Measurements from ENCODE around the gene DARS2.
"Not testable (repeated sequence)": the region's sequence is repeated elsewhere in the genome, so short reads cannot be mapped to it uniquely, and the experiment has no call there.

Gene DARS2

DNA sequence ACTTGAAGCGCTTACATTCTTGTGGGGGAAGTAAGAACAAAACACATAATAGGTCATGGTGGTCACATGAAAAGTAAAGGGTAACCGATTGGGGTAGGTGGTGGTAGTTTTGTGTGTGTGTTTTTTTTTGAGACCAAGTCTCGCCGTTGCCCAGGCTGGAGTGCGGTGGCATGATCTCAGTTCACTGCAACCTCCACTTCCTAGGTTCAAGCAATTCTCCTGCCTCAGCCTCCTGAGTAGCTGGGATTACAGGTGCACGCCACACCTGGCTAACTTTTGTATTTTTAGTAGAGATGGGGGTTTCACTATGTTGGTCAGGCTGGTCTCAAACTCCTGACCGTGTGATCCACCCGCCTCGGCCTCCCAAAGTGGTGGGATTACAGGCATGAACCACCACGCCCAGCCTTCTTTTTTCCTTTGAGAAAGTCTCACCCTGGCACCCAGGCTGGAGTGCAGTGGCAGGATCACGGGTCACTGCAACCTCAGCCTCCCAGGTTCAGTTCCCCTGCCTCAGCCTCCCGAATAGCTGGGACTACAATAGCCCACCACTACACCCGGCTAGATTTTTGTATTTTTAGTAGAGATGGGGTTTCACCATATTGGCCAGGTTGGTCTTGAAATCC, 37.8 kb downstream of the DARS2 start:
- DNase-seq (ENCODE audit: low spot score) = not testable (repeated sequence)

DNA sequence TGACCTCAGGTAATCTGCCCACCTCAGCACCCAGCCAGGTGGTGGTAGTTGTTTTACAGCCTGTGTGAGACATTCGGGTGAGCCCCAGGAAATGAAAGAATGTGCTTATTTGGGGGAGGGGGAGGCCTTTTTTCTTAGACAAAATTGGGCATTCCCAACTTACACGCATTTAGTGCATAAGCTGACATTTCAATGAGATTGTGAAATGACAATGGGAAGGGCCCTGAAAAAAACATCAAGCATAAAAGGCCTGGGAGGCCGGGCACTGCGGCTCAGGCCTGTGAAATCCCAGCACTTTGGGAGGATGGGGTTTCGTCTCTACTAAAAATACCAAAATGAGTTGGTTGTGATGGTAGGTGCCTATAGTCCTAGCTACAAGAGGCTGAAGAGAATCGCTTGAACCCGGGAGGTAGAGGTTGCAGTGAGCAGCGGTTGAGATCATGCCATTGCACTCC, 38.3 kb downstream of the DARS2 start:
- DNase-seq (ENCODE audit: low spot score) = peak; percentile 37

DNA sequence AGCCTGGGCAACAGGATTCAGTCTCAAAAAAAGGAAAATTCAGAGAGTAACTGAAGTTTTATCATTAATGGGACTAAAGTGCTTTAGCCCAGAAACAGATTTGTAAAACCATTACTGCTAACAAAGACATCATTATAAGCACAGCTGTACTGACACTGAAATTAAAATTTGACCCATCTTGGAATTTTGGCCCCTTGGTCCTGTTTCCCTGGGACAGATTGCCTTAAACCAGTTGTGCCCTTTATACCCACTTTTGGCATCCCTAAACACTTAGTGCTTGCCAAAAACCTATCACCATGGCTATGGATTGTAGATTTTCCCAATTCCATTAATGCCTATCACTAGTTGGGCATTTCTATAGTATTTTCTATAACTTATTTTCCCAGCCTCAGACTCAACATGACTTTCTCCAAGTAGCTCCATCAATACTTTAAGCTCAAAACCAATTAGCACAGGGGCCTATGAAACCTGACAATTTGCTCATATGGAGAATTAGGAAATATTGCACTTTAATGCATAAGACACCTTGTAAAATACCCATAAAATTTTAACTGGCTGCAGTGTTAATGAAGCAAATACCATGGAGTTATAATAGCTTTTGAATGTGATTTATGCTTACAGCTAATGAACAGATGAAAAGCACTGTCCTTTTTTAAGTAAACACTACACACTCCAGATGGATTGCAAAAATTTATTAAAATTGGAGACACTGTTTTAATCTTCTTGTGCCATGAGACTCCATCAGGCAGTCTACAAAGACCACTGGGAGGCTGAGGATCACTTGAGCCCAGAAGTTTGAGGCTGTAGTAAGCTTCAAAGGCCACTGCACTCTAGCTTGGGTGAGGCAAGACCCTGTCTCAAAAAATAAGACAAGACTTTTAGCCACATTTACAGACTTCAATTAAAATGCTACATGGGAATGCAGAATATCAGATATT, 39.0 kb downstream of the DARS2 start:
- DNase-seq (ENCODE audit: low spot score) = peak; percentile 41

DNA sequence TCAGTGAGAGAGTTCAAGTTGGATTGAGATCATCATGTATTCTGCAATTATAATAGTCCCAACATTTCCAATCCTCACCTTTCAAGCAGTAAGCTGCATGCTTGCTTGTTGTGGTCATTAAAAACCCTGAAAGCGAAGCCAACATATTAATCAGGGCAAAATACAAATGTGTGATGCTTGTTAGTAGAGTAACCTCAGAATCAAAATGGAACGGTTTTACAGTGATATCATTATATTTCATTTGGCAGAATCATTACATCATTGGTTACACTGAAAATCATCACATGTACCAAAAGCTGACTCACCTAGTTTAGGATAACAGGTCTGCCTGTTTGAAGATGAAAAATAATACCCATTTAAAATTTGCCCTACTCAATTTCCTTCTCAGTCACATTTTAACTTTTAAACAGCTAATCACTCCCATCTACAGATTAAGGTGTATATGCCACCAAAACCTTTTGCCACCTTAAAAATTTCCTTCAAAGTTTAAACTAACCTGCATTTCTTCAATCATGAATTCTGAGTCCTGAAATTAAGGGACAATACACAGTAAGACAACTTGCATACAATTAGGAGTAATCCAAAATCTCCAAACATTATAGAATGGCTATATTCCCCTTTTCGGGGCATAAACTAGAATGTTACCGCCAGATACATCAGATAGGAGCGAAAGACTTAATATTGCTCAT, 39.9 kb downstream of the DARS2 start:
- DNase-seq (ENCODE audit: low spot score) = peak; percentile 14

DNA sequence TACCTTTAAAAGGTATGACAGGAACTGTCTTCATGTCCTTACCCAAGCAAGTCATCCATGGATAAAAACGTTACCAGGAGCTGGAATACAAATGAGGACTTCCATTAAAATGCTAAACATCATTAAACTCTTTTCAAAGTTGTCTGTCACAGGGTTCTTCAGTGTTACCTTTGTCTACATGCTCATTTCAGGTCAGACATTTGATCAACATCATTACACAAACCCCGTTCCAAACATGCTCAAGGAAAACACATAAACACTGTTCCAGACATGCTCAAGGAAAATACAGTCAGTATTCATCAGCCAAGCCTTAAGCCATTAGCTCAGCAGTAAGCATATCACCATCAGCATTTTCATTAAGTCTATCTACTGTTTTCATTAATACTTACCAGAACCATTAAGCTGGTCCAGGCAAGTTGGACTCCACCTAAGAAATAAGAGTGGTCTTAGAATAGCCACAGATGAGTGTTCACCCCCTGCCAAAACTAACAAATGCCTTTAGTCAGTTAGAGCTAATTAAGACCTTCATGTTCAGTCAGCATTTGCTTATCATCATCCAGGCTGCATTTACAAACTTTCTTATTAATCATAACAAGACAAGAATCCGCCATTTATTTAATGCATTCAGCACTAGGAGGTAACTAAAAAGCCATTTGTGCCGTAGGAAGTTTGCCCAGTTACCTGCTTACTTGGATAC, 41.1 kb downstream of the DARS2 start:
- DNase-seq (ENCODE audit: low spot score) = no peak

DNA sequence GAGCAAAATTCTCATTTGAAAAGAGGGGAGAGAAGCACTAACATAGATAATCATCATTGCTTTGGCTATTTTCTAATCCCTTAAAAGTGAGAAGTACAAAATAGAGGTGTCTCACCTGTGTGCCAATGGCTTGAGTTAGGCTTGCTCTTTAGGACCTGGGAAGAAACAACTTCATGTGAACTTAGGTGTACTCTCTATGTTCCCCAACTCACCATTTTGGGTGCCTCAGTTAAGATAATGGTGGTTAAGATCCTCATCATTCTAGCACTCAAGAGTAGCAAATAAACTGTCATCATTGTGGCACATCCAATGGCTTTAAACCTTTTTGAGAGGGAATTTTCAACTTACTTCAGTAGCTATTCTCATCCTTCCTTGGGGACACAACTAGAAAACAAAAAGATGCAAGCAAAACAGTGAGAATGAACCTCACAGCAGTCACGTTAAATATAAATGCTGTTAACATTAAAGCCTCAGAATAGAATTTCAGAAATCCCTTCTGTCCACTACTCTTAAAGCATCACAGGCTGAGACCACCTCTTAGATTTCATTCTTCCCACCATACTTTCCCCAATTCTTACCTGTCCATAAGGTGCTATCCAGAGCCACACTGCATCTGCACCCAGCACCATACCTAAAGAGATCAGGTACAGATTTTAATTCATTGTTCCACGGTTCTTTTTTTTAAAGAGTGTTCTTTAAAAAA, 42.1 kb downstream of the DARS2 start:
- DNase-seq (ENCODE audit: low spot score) = no peak

DNA sequence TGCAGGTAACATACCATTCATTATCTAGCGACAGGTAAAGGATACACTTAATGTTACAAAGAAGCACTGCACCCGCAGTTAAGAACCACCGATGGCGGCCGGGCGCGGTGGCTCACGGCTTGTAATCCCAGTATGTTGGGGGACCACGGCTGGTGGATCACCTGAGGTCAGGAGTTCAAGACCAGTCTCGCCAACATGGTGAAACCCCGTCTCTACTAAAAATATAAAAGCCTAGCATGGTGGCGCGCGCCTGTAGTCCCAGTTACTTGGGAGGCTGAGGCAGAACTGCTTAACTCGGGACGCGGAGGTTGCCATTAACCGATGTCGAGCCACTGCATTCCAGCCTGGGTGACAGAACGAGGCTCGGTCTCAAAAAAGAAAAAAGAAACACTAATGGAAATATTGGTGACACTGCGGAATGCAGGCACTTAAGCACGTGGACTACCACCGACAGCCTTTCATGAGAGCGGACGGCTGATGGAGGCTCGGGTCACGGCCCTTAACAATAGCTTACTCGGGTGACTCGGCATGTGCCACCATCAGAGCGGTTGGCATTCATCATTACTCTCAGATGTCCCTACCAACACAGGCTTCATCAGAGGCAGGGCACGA, 42.8 kb downstream of the DARS2 start:
- DNase-seq (ENCODE audit: low spot score) = no peak

DNA sequence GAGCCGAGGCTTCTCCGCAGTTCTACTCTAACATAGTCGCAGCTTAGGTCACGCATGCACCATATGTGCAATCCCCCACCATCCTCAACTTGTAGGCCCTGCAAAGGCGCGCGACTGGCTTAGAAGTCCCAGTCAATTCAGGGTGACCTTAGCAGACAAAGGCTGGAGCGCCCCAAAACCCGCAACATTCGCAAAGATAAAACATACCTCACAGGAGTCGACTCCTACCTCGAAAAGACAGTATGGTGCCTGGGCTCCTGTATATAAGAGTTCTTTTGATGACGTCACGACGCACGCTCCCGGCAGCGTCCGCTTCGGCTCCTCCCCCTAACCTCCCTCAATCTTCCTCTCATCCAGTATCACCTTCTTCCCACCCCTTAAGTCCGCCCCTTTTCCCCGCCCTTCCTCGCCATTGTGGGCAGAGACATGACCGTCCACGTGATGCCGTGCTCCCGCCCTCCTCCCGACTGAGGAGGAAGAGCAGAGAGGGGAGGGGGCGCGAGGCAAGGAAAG, 43.3 kb downstream of the DARS2 start, which contains the start of gene GAS5:
Gene GAS5, minus strand, starts transcription at position 237 of the 513 bp plus-strand sequence.
- DNase-seq (ENCODE audit: low spot score) = peak; percentile 98

DNA sequence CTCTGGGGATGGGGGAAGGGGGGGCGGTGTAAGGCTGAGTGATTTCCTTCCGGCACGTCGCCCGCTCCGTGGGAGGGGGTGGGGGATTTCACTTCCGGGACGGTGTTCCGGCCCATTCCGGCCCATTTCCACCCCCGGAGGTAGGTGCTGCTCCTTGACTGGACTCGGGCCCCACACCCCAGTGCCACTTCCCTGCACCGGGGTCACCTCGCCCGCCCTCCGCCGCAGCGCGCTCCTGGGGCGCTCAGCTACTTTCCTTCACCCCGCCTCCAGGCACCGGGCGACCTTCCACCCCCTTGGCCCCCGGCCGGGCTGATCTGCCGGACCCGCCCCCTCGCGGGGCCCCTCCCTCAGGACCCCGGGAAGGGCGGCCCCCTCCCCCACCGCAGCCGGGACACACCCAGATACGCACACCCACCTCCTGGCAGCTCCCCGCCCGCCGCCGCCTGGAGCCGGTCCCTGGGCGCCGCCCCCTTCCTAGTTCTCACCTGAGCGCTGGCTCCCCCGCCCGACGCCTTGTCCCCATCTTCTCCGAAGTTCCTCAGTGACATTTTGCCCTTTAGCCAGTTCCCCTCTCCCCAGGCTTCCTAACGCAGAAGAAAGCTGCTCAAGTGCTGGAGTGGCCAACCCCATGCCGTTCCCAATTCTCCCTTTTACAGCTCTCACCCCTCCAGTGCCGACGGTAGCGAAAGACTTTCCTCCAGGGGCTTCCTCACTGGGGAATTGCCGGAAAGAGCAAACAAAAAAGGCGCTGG, 44.0 kb downstream of the DARS2 start, which contains the start of gene ZBTB37:
Gene ZBTB37, plus strand, starts transcription at position 115 of the 755 bp plus-strand sequence. CDS start 1,846 bp downstream, outside the sequence.
- DNase-seq (ENCODE audit: low spot score) = peak; percentile 93

DNA sequence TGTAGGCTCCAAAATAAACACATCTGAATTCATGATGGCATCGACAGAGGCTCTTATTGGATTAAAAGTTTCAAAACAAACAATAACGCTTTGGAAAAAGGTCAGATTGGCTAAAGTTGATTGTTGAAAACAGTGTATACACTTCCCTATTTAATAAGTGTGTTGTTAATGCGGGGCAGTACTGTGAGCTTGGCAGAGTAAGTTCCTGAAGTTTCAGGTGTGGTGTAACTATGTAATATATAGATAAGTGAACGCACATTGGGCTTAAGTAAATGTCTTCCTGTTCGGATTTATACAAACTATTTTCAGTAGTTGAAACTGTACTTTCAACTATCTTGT, 44.5 kb downstream of the DARS2 start:
- DNase-seq (ENCODE audit: low spot score) = no peak

DNA sequence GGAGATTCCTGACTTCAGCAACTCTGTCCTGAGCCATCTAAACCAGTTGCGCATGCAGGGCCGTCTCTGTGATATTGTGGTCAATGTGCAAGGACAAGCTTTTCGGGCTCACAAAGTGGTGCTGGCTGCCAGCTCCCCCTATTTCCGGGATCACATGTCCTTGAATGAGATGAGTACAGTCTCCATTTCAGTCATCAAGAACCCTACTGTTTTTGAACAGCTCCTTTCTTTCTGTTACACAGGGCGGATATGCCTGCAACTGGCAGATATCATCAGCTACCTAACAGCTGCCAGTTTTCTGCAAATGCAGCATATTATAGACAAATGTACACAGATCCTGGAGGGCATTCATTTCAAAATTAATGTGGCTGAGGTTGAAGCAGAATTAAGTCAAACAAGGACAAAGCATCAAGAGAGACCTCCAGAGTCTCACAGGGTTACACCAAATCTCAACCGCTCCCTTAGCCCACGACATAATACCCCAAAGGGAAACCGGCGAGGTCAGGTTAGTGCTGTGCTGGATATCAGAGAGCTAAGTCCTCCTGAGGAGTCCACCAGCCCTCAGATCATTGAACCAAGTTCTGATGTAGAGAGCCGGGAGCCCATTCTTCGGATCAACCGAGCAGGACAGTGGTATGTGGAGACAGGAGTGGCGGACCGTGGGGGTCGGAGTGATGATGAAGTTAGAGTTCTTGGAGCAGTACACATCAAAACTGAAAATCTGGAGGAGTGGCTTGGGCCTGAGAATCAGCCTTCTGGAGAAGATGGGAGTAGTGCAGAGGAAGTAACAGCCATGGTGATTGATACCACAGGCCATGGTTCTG, 46.0 kb downstream of the DARS2 start:
- DNase-seq (ENCODE audit: low spot score) = no peak

DNA sequence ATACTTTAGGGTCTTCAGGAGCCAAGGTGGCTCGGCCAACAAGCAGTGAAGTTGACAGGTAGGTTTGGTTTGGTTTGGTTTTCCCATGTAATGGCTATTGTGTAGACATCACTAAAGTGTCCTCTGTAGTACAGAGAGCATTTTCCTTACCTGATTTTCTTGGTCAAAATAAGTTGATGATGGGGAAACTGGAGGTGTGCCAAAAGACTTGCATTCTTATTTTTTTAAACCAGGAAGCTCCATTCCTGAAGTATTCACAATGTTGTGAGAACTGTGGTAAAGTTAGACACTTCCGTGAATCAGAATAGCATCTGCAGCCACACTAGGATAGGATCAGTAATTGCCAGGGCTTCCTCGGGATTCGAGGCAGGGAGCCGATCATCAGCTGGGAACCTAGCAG, 46.6 kb downstream of the DARS2 start:
- no peak for DNase-seq (ENCODE audit: low spot score)

DNA sequence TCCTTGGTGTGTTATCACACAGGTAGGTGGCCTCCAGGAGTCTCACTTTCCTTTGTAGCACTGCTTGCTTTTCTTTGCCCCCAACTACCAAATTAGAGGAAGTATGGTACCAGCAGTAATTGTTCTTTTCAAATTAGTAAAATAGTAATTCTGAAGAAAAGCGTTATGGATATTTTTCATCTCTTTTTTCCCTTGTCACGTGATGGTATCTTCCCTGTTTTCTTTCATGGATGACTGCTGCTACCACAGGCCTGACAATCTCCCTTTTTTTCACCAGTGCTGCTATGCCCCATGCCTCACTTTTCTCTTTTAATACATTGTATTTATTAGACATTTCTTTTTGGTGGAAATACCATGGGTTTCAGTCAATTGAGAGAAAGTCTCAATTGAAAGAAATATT, 47.0 kb downstream of the DARS2 start:
- DNase-seq (ENCODE audit: low spot score) = no peak

DNA sequence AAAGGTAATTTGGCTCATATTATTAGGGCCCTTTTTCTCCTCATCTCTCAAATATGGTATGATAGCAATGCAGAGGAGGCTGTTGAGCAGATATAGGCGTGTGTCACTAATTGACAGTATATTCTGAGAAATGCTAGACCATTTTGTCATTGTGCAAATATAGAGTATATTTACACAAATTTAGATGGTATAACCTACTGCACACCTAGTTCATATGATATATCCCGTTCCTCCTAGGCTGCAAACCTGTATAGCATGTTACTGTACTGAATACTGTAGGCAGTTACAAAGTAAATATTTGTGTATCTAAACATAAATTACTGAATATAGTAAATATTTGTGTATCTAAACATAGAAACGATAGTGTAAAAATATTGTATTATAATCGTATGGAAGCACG, 52.3 kb downstream of the DARS2 start:
- DNase-seq (ENCODE audit: low spot score) = no peak

DNA sequence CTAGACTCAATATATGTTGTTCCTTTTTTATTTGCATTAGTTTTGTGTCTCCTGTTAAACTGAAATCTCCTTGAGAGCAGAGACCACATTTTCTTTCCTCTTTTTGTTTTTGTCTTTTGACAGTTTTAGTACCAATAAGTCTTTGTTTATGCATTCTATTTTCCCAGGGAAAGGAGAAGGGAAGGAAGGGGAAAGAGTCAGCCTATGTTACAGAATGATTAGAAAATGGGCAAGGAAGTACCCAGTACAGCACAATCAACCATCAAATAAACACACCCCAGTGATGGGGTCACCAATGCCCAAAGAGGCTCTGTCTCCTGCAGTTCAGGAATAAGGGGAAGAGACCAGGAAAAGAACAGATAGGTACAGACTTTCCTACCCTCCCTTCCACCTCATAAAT, 53.8 kb downstream of the DARS2 start:
- no peak for DNase-seq (ENCODE audit: low spot score)

DNA sequence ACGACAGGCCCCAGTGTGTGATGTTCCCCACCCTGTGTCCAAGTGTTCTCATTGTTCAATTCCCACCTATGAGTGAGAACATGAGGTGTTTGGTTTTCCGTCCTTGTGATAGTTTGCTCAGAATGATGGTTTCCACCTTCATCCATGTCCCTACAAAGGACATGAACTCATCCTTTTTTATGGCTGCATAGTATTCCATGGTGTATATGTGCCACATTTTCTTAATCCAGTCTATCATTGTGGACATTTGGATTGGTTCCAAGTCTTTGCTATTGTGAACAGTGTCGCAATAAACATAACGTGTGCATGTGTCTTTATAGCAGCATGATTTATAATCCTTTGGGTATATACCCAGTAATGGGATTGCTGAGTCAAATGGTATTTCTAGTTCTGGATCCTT, 56.6 kb downstream of the DARS2 start:
- not testable (repeated sequence) for DNase-seq (ENCODE audit: low spot score)

DNA sequence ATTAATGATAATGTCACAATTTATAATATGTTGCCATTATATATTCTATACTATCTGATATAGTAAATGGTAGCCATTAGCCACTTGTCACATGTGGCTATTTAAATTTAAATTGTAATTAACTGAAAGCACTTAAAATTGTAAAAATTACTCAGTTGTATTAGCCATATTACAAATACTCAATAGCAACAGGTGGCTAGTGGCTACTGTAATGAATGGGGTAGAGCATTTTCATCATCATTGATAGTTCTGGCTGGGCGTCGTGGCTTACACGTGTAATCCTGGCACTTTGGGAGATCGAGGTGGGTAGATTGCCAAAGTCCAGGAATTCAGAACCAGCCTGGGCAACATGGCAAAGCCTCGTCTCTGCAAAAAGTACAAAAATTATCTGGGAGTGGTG, 60.2 kb downstream of the DARS2 start:
- DNase-seq (ENCODE audit: low spot score) = no peak

DNA sequence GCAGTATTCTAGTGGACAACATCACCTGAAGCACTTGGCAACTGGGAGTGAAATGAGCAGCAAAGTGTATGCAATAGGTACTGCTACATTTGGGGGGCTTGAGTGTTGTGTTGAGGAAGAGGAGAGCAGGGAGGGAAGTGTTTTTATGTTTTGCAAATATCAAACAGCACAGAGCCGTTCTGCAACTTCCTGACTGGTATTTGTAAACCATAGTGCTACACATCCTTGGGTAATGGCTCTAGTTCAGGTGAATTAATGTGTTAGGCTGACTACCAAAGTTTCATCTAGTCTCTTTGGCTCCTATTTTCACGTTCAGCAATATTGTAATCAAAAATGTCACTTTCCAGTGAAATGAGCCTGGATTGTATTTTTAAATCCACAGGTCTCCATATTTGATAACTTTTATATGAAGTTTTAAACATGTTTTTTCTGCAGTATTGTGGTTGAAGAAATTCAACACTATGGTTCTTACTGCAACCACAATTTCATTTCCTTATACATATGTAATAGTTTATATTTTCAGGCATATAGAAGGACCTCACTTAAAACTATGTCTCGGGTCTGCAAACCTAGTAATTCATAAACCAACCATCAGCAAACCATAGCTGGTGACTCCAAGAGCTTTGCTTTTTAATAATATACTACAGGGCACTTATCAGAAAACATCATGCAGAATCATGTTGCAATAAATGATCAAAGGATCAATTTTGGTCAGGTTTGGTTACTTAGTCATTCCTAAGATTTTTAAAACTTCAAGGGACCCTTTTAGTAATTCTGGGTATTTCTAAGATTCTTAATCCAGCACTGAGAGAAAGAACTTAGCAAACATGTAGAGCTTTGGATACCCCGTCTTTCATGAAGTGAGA, 62.5 kb downstream of the DARS2 start:
- no peak for DNase-seq (ENCODE audit: low spot score)
